Smooth muscle cell (in vitro differentiated cells): Measurements from ENCODE around the gene HEPACAM. TPM values are rescaled to one million over a fixed set of nuclear protein-coding genes. Genes with fewer than 3 reads are reported as not detected.

ENCODE experiments used
- DNase-seq: peaks from one replicate; lab custom pipeline; 2025; ENCODE audit not compliant: unreplicated experiment; lab: John Stamatoyannopoulos, UW
- H2AFZ ChIP-seq: fragments of 200-600 bp; sonication (generic); 2 replicates; pipeline ENCODE4 v1.6.0; 2016; ENCODE audit warnings: antibody characterized with exemption, low read depth, mild to moderate bottlenecking
- H3F3A ChIP-seq: fragments of 200-600 bp; sonication (generic); 2 replicates; pipeline ENCODE4 v1.6.0; 2017; ENCODE audit warnings: antibody characterized with exemption, low read depth
- H3K27ac ChIP-seq: fragments of 200-600 bp; sonication (generic); 2 replicates; pipeline ENCODE4 v1.5.1; 2016; ENCODE audit warnings: low read depth, mild to moderate bottlenecking
- H3K27me3 ChIP-seq: fragments of 200-600 bp; sonication (generic); 2 replicates; pipeline ENCODE4 v1.6.1; 2016; ENCODE audit warnings: low read depth, mild to moderate bottlenecking
- H3K36me3 ChIP-seq: fragments of 200-600 bp; sonication (generic); 2 replicates; pipeline ENCODE4 v1.5.1; 2016; ENCODE audit warnings: low read depth
- H3K4me1 ChIP-seq: fragments of 200-600 bp; sonication (generic); 2 replicates; pipeline ENCODE4 v1.5.1; 2016; ENCODE audit warnings: low read depth
- H3K4me2 ChIP-seq: fragments of 200-600 bp; sonication (generic); 2 replicates; pipeline ENCODE4 v1.6.0; 2016; ENCODE audit warnings: mild to moderate bottlenecking
- H3K4me3 ChIP-seq: fragments of 200-600 bp; sonication (generic); 2 replicates; pipeline ENCODE4 v1.5.1; 2016; ENCODE audit warnings: mild to moderate bottlenecking
- H3K79me2 ChIP-seq: fragments of 200-600 bp; sonication (generic); 2 replicates; pipeline ENCODE4 v1.6.0; 2016; ENCODE audit warnings: low read depth, mild to moderate bottlenecking
- H3K9ac ChIP-seq: fragments of 200-600 bp; sonication (generic); 2 replicates; pipeline ENCODE4 v1.6.0; 2016; ENCODE audit warnings: low read depth
- H3K9me3 ChIP-seq: fragments of 200-600 bp; sonication (generic); replicated peaks from 2 replicates; pipeline ENCODE4 v1.5.1; 2016; ENCODE audit warnings: low read depth
- H4K20me1 ChIP-seq: fragments of 200-600 bp; sonication (generic); 2 replicates; pipeline ENCODE4 v1.6.0; 2016; ENCODE audit warnings: low read depth
- CTCF ChIP-seq: fragments of 200-600 bp; sonication (generic); IDR thresholded peaks from 2 replicates; pipeline ENCODE4 v1.5.1; 2017; ENCODE audit warnings: borderline replicate concordance, mild to moderate bottlenecking, antibody characterized with exemption; ENCODE audit not compliant: insufficient read depth, poor library complexity, severe bottlenecking
- WGBS: methylation state at CpG from one replicate; pipeline ENCODE4 v1.1.7; 2016; ENCODE audit warnings: low lambda C conversion rate; 5-methylcytosine and 5-hydroxymethylcytosine counted together
- polyA plus RNA-seq: library from polyadenylated mRNA; unstranded; fragments of >200 nt; fragmentation: Nextera tagmentation; extraction: Ambion mirVana; gene quantifications from 2 replicates; pipeline ENCODE4 v1.2.1, GENCODE V29; 2016
- total RNA-seq: library from RNA; depleted of rRNA; stranded (reverse); fragments of >200 nt; gene quantifications from 2 replicates; pipeline ENCODE4 v1.2.3, GENCODE V29; 2014

The HEPACAM gene
- total and polyA plus RNA-seq, 2 experiments from 2014 or later = not detected

DNA sequence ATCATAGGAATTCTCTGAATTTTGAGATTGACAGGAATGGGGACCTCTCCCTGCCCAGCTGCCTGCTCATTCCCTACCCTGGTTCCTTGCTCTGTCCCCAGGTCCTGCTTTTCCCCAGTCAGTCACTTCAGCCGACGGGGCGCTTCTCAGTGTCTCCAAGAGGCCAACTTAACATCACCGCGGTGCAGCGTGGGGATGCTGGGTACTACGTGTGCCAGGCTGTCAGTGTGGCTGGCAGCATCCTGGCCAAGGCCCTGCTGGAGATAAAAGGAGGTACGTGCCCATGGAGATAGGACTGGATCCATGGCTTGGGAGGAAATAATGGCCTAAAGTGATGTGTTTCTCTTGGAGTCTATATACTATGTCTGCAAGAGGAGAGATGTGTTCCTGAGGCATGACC lies 63.6 kb downstream of the HEPACAM start:
- no peak overlapping the region for H3K4me3 ChIP-seq
- H3K79me2 ChIP-seq = no peaks in the 10 kb centered on the region
- no peaks in the 10 kb centered on the region for H3K36me3 ChIP-seq
- WGBS = 78% methylated on average over 8 of the region's 8 CpGs
- H3F3A ChIP-seq = no peaks in the 10 kb centered on the region
- no peak overlapping the region for H2AFZ ChIP-seq
- DNase-seq = no peak
- no peaks in the 10 kb centered on the region for H4K20me1 ChIP-seq
- no peak for TF ChIP-seq CTCF
- H3K9ac ChIP-seq = no peak overlapping the region
- H3K27ac ChIP-seq = no peak overlapping the region
- no peaks in the 10 kb centered on the region for H3K9me3 ChIP-seq
- no peak overlapping the region for H3K4me2 ChIP-seq
- no peaks in the 10 kb centered on the region for H3K4me1 ChIP-seq
- H3K27me3 ChIP-seq = peaks cover 87% of the 10 kb centered on the region

GRCh38 chr11:124870430-124870829 lies 65.4 kb downstream of the HEPACAM start:
- TF ChIP-seq CTCF = no peak

DNA sequence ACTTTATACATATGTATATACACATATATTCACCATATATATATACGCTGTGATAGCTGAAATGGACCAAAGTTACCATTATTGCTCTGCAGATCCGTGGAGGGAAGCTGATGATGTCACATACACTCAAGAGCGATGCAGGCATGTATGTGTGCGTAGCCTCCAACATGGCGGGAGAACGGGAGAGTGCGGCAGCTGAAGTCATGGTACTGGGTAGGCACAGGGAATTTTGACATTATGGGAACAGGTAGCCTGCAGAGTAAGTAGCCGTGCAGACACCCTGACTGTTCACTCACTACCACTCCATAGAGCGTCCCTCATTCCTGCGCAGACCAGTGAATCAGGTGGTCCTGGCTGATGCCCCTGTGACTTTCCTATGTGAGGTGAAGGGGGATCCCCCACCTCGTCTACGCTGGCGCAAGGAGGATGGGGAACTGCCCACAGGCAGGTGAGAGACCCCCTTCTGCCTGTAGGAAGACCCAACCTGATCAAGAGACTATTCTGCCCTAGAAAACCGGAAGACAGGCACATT lies 65.9 kb downstream of the HEPACAM start:
- H3K27ac ChIP-seq = no peak overlapping the region
- H3K4me2 ChIP-seq = no peak overlapping the region
- H3K79me2 ChIP-seq = no peaks in the 10 kb centered on the region
- 89% methylated on average over 14 of the region's 14 CpGs for WGBS
- peaks cover 12% of the 10 kb centered on the region for H3K4me1 ChIP-seq
- no peak overlapping the region for H3K4me3 ChIP-seq
- H4K20me1 ChIP-seq = no peaks in the 10 kb centered on the region
- no peak overlapping the region for H2AFZ ChIP-seq
- H3K27me3 ChIP-seq = peaks cover 100% of the 10 kb centered on the region
- H3F3A ChIP-seq = no peaks in the 10 kb centered on the region
- no peak for DNase-seq
- TF ChIP-seq CTCF = no peak
- H3K9me3 ChIP-seq = no peaks in the 10 kb centered on the region
- H3K36me3 ChIP-seq = no peaks in the 10 kb centered on the region
- H3K9ac ChIP-seq = no peak overlapping the region

More at GRCh38 chr11:124870430-124870829, 65.4 kb downstream of the HEPACAM start:
- no peak for DNase-seq
- H3K79me2 ChIP-seq = no peaks in the 10 kb centered on the region
- no peaks in the 10 kb centered on the region for H4K20me1 ChIP-seq
- WGBS = 84% methylated on average over 7 of the region's 7 CpGs
- no peak overlapping the region for H3K4me2 ChIP-seq
- H3K4me1 ChIP-seq = peaks cover 7% of the 10 kb centered on the region
- no peaks in the 10 kb centered on the region for H3K9me3 ChIP-seq
- H3F3A ChIP-seq = no peaks in the 10 kb centered on the region
- no peak overlapping the region for H3K4me3 ChIP-seq
- H3K27me3 ChIP-seq = peaks cover 100% of the 10 kb centered on the region
- no peak overlapping the region for H2AFZ ChIP-seq
- no peak overlapping the region for H3K27ac ChIP-seq
- H3K36me3 ChIP-seq = no peaks in the 10 kb centered on the region
- H3K9ac ChIP-seq = no peak overlapping the region

DNA sequence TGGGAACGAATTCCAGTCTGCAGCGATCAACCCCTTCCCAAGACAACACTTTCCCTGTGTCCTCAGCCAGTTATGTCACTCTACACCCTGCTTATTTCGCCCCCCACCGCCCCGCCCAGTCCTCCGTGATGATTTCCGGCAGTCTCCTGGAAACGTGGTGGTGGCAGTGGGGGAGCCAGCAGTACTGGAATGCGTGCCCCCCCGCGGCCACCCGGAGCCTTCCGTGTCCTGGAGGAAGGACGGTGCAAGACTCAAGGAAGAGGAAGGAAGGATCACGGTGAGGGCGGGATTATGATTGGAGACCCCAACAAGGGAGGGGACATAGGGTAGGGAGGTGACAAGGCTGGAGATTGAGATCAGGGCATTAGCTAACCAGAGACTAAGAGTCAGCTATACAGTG lies 66.5 kb downstream of the HEPACAM start:
- TF ChIP-seq CTCF = no peak
- 26% methylated on average over 16 of the region's 16 CpGs for WGBS
- no peaks in the 10 kb centered on the region for H3K36me3 ChIP-seq
- H3K27me3 ChIP-seq = peaks cover 100% of the 10 kb centered on the region
- H3K9ac ChIP-seq = no peak overlapping the region
- H3K4me1 ChIP-seq = peaks cover 14% of the 10 kb centered on the region
- H3K9me3 ChIP-seq = no peaks in the 10 kb centered on the region
- no peaks in the 10 kb centered on the region for H3F3A ChIP-seq
- no peak overlapping the region for H3K27ac ChIP-seq
- no peaks in the 10 kb centered on the region for H4K20me1 ChIP-seq
- no peak overlapping the region for H3K4me2 ChIP-seq
- no peak for DNase-seq
- no peak overlapping the region for H2AFZ ChIP-seq
- H3K4me3 ChIP-seq = no peak overlapping the region
- no peaks in the 10 kb centered on the region for H3K79me2 ChIP-seq
